HepG2 (cell line): ENCODE data around the gene SEC62. TPM values are rescaled to one million over a fixed set of nuclear protein-coding genes. Genes with fewer than 3 reads are reported as not detected.
A peak's percentile ranks its signal among the peaks of the same experiment; 100 is the strongest.

Experiments used
- ATAC-seq: fragments of 200-7000 bp; cut with Tn5 transposase; 3 replicates; pipeline ENCODE4 v1.9.1; 2020; ENCODE audit warnings: mild to moderate bottlenecking, moderate library complexity
- BruUV-seq: library from RNA; stranded (reverse); fragments of 400-500 nt; replicated peaks from 2 replicates; lab custom pipeline; 2021; lab: Mats Ljungman, UMichigan
- CTCF ChIA-PET: fragments of 300-600 bp; formaldehyde crosslinking; extraction: SDS; loops from one replicate; lab custom pipeline; 2021; ENCODE audit warnings: low total read pairs, inconsistent platforms, low intra/inter-chr PET ratio; lab: Yijun Ruan, JAX
- POLR2A ChIA-PET: fragments of 350-600 bp; sonication (Branson Sonifier 250); formaldehyde crosslinking; loops from one replicate; lab custom pipeline; 2020; ENCODE audit warnings: antibody characterized with exemption, inconsistent platforms; lab: Yijun Ruan, JAX
- DNase-seq: peaks from one replicate; pipeline ENCODE4 v3.0.0-alpha.2; 2015; ENCODE audit warnings: low spot score
- FAIRE-seq: peaks from 3 replicates; lab custom pipeline; 2011; peaks lifted over from hg19 to GRCh38; lab: Jason Lieb, UNC
- H2AFZ ChIP-seq: one replicate; pipeline ENCODE4 v1.6.1; 2011; ENCODE audit warnings: low read length, inconsistent platforms
- H3K27ac ChIP-seq: fragments of 300-600 bp; 3 replicates; pipeline ENCODE4 v1.8.0; 2011; ENCODE audit warnings: mixed run types, mild to moderate bottlenecking, mixed read lengths, low read length, inconsistent platforms; ENCODE audit not compliant: insufficient read depth; ENCODE audit errors: extremely low read length
- H3K27me3 ChIP-seq, 2 experiments: fragments of 200-600 bp in 1 of 2; 2 replicates in 1 of 2; 3 replicates in 1 of 2; pipeline versions ENCODE4 v1.6.0 to v1.8.0; 2011; ENCODE audit warnings: low read length in 2 of 2, mild to moderate bottlenecking in 2 of 2, moderate library complexity in 2 of 2, inconsistent platforms in 1 of 2; ENCODE audit not compliant: insufficient read depth in 2 of 2, control insufficient read depth in 1 of 2
- H3K36me3 ChIP-seq, 2 experiments: fragments of 200-600 bp in 1 of 2; replicated peaks in 1 of 2; 2 replicates in 1 of 2; 3 replicates in 1 of 2; pipeline versions ENCODE4 v1.5.1 to v1.8.0; 2011; ENCODE audit warnings: low read length in 2 of 2, inconsistent platforms in 1 of 2; ENCODE audit not compliant: insufficient read depth in 2 of 2, control insufficient read depth in 1 of 2
- H3K4me1 ChIP-seq: 2 replicates; pipeline ENCODE4 v1.5.1; 2012; ENCODE audit warnings: low read length, inconsistent platforms; ENCODE audit not compliant: insufficient read depth
- H3K4me2 ChIP-seq: 2 replicates; pipeline ENCODE4 v1.6.0; 2011; ENCODE audit warnings: low read depth, low read length, inconsistent platforms
- H3K4me3 ChIP-seq, 3 experiments: fragments of 200-600 bp in 1 of 3; sonication (generic), shearing (Covaris generic) in 1 of 3; replicated peaks in 1 of 3; 2 replicates each; pipeline ENCODE4 v1.5.1; 2011 to 2016; ENCODE audit warnings: low read length in 3 of 3, inconsistent platforms in 2 of 3, low read depth in 2 of 3, mild to moderate bottlenecking in 2 of 3, control low read depth in 1 of 3, mixed read lengths in 1 of 3; ENCODE audit not compliant: insufficient read depth in 1 of 3
- H3K79me2 ChIP-seq: one replicate; pipeline ENCODE4 v1.6.1; 2011; ENCODE audit warnings: low read length, inconsistent platforms; ENCODE audit not compliant: insufficient read depth
- H3K9ac ChIP-seq: 2 replicates; pipeline ENCODE4 v1.6.0; 2011; ENCODE audit warnings: mild to moderate bottlenecking, low read depth, low read length, inconsistent platforms; ENCODE audit not compliant: insufficient read depth
- H3K9me3 ChIP-seq: 2 replicates; pipeline ENCODE4 v1.5.1; 2012; ENCODE audit warnings: mild to moderate bottlenecking, low read length
- H4K20me1 ChIP-seq: 2 replicates; pipeline ENCODE4 v1.6.0; 2011; ENCODE audit warnings: inconsistent platforms, mild to moderate bottlenecking, low read length, moderate library complexity; ENCODE audit not compliant: insufficient read depth
- FOXK2 ChIP-seq: fragments of 450-650 bp; IDR thresholded peaks from 2 replicates; pipeline ENCODE4 v1.6.1; 2016
- HNRNPLL ChIP-seq: fragments of 200-400 bp; formaldehyde crosslinking; IDR thresholded peaks from 2 replicates; pipeline ENCODE4 v1.6.1; 2017; ENCODE audit warnings: mild to moderate bottlenecking, low read depth, low read length; ENCODE audit not compliant: poor library complexity, severe bottlenecking
- SAP130 ChIP-seq: IDR thresholded peaks from 2 replicates; pipeline ENCODE4 v1.6.1; 2016; ENCODE audit warnings: low read depth
- ZNF225 ChIP-seq: sonication (generic); formaldehyde crosslinking; IDR thresholded peaks from 2 replicates; pipeline ENCODE4 v1.4.0; 2020; ENCODE audit warnings: mild to moderate bottlenecking, missing genetic modification reagents
- ZNF33A ChIP-seq: sonication (generic); formaldehyde crosslinking; IDR thresholded peaks from 2 replicates; pipeline ENCODE4 v1.5.1; 2020; ENCODE audit warnings: missing genetic modification reagents, mild to moderate bottlenecking, moderate library complexity, borderline replicate concordance
- ZNF709 ChIP-seq: sonication (generic); formaldehyde crosslinking; IDR thresholded peaks from 2 replicates; pipeline ENCODE4 v1.5.0; 2020; ENCODE audit warnings: mild to moderate bottlenecking, missing genetic modification reagents
- WGBS: methylation state at CpG from one replicate; pipeline ENCODE4 v1.1.6; 2017; ENCODE audit warnings: low lambda C conversion rate; 5-methylcytosine and 5-hydroxymethylcytosine counted together
- in situ Hi-C: cut with HindIII; loops from 2 replicates; pipeline ENCODE4 v1.10.0; 2017; ENCODE audit warnings: low pct_unique_long_range_greater_than_20kb; ENCODE audit not compliant: extremely low pct_ligation_motif_present
- intact Hi-C: fragments of 100-400 bp; cut with micrococcal nuclease; formaldehyde crosslinking; loops from one replicate; pipeline ENCODE4 v1.10.0; 2022; ENCODE audit not compliant: unreplicated experiment
- polyA plus RNA-seq, 8 experiments: library from polyadenylated mRNA; depleted of rRNA in 3 of 8; stranded (reverse) in 7 of 8; unstranded in 1 of 8; fragments of >200 nt; fragmentation: Illumina TruSeq in 4 of 8; extraction: Trizol in 4 of 8; gene quantifications; 2 replicates each; pipeline versions ENCODE4 v1.2.1 to v1.2.3, GENCODE V29; 2011 to 2016; ENCODE audit warnings: low read depth in 4 of 8, missing spikeins in 1 of 8, mixed read lengths in 1 of 8; ENCODE audit not compliant: insufficient read depth in 1 of 8
- total RNA-seq, 5 experiments: library from RNA; depleted of rRNA; stranded (reverse); fragments of >200 nt; fragmentation: Illumina TruSeq; extraction: Trizol; gene quantifications; 2 replicates each; pipeline ENCODE4 v1.2.3, GENCODE V29; 2016; ENCODE audit warnings: low read depth in 1 of 5
- TF ChIP-seq, protein P1 (sequence below): sonication (generic); formaldehyde crosslinking; conservative IDR thresholded peaks from 2 replicates; pipeline ENCODE4 v1.8.0; 2022; ENCODE audit warnings: low read depth, missing genetic modification reagents
- TF ChIP-seq, protein P2 (sequence below): IDR thresholded peaks from 2 replicates; pipeline ENCODE4 v1.6.1; 2016; ENCODE audit warnings: low read depth, missing genetic modification reagents, missing compliant biosample characterization

The SEC62 gene
- total and polyA plus RNA-seq, 2 of the 13 experiments (the other 11 are each of a cell fraction or from before 2014, with no cell fraction given): 54.0 to 68.7 TPM

DNA sequence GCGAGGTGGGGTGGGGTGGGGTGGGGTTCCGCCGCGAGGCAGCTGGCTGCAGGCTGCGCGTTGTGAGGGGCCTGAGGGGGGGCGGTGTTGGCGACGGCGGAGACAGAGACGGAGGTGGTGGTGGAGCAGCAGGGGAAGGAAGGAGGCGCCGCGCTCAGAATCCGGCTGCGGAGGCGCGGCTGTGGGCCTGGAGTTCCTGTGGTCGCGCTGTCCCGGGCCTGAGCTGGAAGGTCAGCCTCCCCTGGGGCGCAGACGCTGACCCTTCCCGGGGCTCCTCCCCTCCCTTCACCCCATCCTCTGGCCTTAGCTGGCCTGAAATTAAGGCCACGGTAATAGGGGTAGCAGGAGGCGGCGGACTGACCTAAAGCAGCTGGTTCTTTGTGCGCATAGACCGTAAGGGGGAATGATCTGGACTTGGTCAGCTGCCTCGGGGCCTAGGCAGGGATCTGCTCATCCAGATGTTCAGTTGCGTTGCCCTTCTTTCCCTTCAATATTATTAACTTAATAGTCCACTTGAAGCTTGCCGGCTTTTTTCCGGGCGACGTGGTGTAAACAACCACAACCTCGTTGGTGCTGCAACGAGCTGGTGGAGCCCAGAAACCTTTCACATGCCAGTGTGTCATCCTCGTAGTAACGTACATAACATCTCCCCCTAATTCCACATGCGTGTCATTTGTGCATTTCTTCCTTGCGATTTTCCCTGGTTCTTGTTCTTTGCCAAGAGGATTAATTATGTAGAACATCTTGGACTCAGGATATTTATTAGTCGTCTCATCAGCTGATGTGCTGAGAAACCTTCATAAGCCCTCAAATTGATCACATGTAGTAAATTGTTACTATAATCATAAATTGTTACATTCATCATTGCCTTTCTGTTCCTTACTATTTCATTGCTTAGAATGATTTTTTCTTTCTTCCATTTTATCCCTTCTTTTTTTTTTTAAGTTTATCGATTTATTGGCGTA, 626 bp downstream of the SEC62 start (continued):
- TF ChIP-seq, protein P1, sequence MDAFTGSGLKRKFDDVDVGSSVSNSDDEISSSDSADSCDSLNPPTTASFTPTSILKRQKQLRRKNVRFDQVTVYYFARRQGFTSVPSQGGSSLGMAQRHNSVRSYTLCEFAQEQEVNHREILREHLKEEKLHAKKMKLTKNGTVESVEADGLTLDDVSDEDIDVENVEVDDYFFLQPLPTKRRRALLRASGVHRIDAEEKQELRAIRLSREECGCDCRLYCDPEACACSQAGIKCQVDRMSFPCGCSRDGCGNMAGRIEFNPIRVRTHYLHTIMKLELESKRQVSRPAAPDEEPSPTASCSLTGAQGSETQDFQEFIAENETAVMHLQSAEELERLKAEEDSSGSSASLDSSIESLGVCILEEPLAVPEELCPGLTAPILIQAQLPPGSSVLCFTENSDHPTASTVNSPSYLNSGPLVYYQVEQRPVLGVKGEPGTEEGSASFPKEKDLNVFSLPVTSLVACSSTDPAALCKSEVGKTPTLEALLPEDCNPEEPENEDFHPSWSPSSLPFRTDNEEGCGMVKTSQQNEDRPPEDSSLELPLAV (CRISPR knock-in tag): no peak
- TF ChIP-seq FOXK2 (0 out of 2 replicates have a peak, but pooled peaks have one; percentile 16), HNRNPLL (peak; percentile 66), ZNF225 (peak; percentile 48; the same call in 1 of the 2 replicates), ZNF33A (CRISPR knock-in tag) (no peak)

DNA sequence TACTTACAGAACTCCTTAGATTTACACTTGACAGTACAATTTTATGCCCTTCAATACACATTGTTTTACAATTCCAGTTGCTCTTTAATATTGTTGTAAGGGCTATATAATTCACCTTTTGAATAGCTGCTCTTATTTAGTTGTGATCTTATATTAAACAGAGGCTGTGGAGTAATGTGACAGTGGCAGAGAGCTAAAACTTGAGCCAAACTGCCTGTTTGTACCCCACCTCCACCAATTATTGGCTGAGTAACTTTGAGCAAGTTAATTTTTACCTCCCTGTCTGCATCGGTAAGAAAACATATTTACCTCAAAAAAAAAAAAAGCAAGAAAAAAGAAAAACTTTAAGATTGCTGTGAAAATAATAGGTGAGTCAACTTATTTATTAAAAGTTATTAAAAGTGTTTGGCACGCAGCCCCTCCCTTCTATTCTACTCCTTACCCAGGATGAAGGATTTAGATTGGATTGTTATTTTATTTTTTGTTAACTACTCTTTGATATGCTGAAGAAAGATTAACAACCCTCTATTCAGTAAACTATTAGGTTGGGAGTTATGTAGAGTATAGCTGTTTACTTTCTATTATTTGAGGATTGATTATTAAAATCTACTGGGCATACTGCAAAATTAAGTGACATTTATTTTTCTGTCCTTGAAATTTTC, 1.7 kb downstream of the SEC62 start:
- peak overlapping the region; percentile 75 to 99 (median 95); a peak in 5 of 6 replicates for H3K4me3 ChIP-seq
- H2AFZ ChIP-seq: no peak overlapping the region
- H3K4me2 ChIP-seq: peak overlapping the region; percentile 72
- peaks cover 40% of the 10 kb centered on the region for H4K20me1 ChIP-seq
- CTCF ChIA-PET: no interaction called here
- intact Hi-C loops (no loop called here), in situ Hi-C loops (no loop called here)
- no TSS peak for BruUV-seq
- peaks cover 67% of the 10 kb centered on the region for H3K79me2 ChIP-seq
- 41% methylated on average over 2 of the region's 2 CpGs for WGBS
- DNase-seq: no peak
- peak overlapping the region; percentile 94 for H3K9ac ChIP-seq
- H3K4me1 ChIP-seq: peaks cover 49% of the 10 kb centered on the region
- H3K9me3 ChIP-seq: no peaks in the 10 kb centered on the region
- no peaks in the 10 kb centered on the region; a peak in 1 of 5 replicates for H3K27me3 ChIP-seq
- H3K27ac ChIP-seq: no peak overlapping the region
- FAIRE-seq: no peak
- POLR2A ChIA-PET: no interaction called here
- no peak for ATAC-seq
- peaks cover 2 to 22% of the 10 kb centered on the region in 2 experiments; a peak in 3 of 5 replicates for H3K36me3 ChIP-seq
- TF ChIP-seq, protein P2, sequence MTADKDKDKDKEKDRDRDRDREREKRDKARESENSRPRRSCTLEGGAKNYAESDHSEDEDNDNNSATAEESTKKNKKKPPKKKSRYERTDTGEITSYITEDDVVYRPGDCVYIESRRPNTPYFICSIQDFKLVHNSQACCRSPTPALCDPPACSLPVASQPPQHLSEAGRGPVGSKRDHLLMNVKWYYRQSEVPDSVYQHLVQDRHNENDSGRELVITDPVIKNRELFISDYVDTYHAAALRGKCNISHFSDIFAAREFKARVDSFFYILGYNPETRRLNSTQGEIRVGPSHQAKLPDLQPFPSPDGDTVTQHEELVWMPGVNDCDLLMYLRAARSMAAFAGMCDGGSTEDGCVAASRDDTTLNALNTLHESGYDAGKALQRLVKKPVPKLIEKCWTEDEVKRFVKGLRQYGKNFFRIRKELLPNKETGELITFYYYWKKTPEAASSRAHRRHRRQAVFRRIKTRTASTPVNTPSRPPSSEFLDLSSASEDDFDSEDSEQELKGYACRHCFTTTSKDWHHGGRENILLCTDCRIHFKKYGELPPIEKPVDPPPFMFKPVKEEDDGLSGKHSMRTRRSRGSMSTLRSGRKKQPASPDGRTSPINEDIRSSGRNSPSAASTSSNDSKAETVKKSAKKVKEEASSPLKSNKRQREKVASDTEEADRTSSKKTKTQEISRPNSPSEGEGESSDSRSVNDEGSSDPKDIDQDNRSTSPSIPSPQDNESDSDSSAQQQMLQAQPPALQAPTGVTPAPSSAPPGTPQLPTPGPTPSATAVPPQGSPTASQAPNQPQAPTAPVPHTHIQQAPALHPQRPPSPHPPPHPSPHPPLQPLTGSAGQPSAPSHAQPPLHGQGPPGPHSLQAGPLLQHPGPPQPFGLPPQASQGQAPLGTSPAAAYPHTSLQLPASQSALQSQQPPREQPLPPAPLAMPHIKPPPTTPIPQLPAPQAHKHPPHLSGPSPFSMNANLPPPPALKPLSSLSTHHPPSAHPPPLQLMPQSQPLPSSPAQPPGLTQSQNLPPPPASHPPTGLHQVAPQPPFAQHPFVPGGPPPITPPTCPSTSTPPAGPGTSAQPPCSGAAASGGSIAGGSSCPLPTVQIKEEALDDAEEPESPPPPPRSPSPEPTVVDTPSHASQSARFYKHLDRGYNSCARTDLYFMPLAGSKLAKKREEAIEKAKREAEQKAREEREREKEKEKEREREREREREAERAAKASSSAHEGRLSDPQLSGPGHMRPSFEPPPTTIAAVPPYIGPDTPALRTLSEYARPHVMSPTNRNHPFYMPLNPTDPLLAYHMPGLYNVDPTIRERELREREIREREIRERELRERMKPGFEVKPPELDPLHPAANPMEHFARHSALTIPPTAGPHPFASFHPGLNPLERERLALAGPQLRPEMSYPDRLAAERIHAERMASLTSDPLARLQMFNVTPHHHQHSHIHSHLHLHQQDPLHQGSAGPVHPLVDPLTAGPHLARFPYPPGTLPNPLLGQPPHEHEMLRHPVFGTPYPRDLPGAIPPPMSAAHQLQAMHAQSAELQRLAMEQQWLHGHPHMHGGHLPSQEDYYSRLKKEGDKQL: no peak
- no peak for TF ChIP-seq ZNF709
- TF ChIP-seq SAP130: 0 out of 2 replicates have a peak, but pooled peaks have one; percentile 11
- TF ChIP-seq, all 625 proteins: peak for 1
